Motor neuron (in vitro differentiated cells): Measurements from ENCODE around the gene MYO1E. TPM values are rescaled to one million over a fixed set of nuclear protein-coding genes. Genes with fewer than 3 reads are reported as not detected.
"Not testable (repeated sequence)": the region's sequence is repeated elsewhere in the genome, so short reads cannot be mapped to it uniquely, and the experiment has no call there.

Source experiments
- ATAC-seq, 8 experiments: fragments of 200-7000 bp; cut with Tn5 transposase; replicated peaks in 6 of 8; 2 replicates each; pipeline ENCODE4 v1.8.0; 2021; ENCODE audit warnings: mild to moderate bottlenecking in 8 of 8, moderate library complexity in 8 of 8
- H3K27ac ChIP-seq, 2 donors: fragments of 250-450 bp; sonication (Bioruptor Pico); 2 replicates each; pipeline ENCODE4 v1.9.0; 2021; ENCODE audit warnings: antibody characterized with exemption in 2 of 2, mild to moderate bottlenecking in 2 of 2, moderate library complexity in 1 of 2
- H3K4me1 ChIP-seq, 2 donors: fragments of 250-450 bp; sonication (Bioruptor Pico); replicated peaks in 1 of 2; 2 replicates each; pipeline ENCODE4 v1.6.1; 2021; ENCODE audit warnings: antibody characterized with exemption in 2 of 2, mild to moderate bottlenecking in 2 of 2, moderate library complexity in 1 of 2
- H3K4me3 ChIP-seq, 5 donors: fragments of 250-450 bp; sonication (Bioruptor Pico); 2 replicates each; pipeline ENCODE4 v1.9.0; 2021; ENCODE audit warnings: antibody characterized with exemption in 5 of 5, mild to moderate bottlenecking in 5 of 5, moderate library complexity in 4 of 5
- WGBS, 10 experiments: fragments of 450-650 bp; shearing (Covaris generic); methylation state at CpG; one replicate each; pipeline ENCODE4 v1.0.0; 2022; 5-methylcytosine and 5-hydroxymethylcytosine counted together
- in situ Hi-C, 9 experiments: fragments of 400-800 bp; cut with MboI; loops; one replicate each; pipeline ENCODE4 v1.15.0; 2021; ENCODE audit warnings: low sequenced_read_pairs in 9 of 9, low pct_unique_long_range_greater_than_20kb in 2 of 9; ENCODE audit not compliant: unreplicated experiment in 9 of 9
- total RNA-seq, 8 experiments: library from RNA; unstranded; fragments of 300-600 nt; gene quantifications; 2 replicates each; pipeline versions ENCODE4 v1.2.3 to v1.2.4, GENCODE V29; 2022

Gene MYO1E
- total RNA-seq, 8 experiments from 2014 or later: 4.0 to 71.1 (median 6.9) TPM

- no peak for ATAC-seq
These were observed 214.0 kb downstream of the MYO1E start for GRCh38 chr15:59158701-59159034.

DNA sequence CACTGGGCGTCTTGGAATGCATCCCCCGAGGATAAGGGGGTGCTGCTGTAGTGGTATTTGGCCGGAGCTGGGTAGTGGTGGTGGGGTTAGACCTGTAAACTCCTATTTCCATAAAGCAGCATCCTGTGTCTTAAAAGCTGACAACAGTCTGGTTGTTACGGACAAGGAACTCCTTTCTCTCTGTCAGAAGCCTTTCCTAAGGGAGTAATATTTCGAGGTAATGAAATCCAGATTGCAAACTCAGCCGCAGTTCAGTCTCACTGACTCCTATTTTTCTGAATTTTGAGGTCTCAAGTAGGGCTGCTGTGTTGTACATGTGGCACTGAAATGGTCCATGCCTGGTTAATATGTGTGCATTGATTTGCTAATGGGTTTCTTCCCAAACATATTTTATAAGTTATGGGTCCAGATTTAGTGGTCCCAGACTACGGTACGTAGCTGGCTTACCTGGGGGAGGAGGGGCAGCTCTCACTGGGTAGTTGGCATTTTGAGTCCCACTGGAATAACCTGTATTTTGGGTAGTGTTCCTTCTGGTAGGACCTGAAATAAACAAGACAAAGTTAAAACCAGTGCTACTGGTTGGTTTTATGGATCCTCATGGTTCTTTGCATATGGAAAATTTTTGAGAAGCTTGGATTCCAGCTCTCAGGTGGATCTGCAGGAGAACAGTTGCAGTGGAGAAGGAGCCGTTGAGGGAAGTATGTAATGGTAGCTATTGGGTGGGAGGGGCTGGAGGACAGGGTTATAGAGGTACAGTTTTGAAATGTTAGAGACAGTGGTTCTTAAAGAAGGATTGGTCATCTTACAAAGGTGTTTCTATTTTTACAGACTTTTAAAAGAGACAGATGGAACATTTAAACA, 214.6 kb downstream of the MYO1E start:
- no peak for ATAC-seq

More at GRCh38 chr15:59158701-59159034, 214.0 kb downstream of the MYO1E start:
- no peak overlapping the region for H3K4me3 ChIP-seq
- H3K4me1 ChIP-seq: no peaks in the 10 kb centered on the region
- in situ Hi-C loops: loop anchor here in 6 of 9 experiments (25.0 kb wide), 1 partner anchor 329 kb away; no protein-coding TSS in a partner anchor
- 60 to 100% (median 94%) methylated on average over 3 to 7 of the region's 7 CpGs; no CpG with 5 or more reads in 2 of the 10 experiments for WGBS, 10 experiments
- no peak overlapping the region for H3K27ac ChIP-seq

GRCh38 chr15:59157396-59157795, 215.3 kb downstream of the MYO1E start:
- Histone ChIP-seq H3K27ac (no peak overlapping the region), H3K4me1 (no peaks in the 10 kb centered on the region), H3K4me3 (no peak overlapping the region)
- no peak for ATAC-seq
- 70 to 100% (median 100%) methylated on average over 1 to 5 of the region's 5 CpGs; no CpG with 5 or more reads in 2 of the 10 experiments for WGBS, 10 experiments
- in situ Hi-C loops: loop anchor here in 6 of 9 experiments (25.0 kb wide), 1 partner anchor 330 kb away; no protein-coding TSS in a partner anchor

More for the DNA sequence above, 214.6 kb downstream of the MYO1E start:
- H3K4me3 ChIP-seq: no peak overlapping the region
- in situ Hi-C loops: loop anchor here in 6 of 9 experiments (25.0 kb wide), 1 partner anchor 329 kb away; no protein-coding TSS in a partner anchor
- H3K27ac ChIP-seq: no peak overlapping the region
- 45 to 100% (median 85%) methylated on average over 1 to 8 of the region's 9 CpGs; no CpG with 5 or more reads in 1 of the 10 experiments for WGBS, 10 experiments
- no peaks in the 10 kb centered on the region for H3K4me1 ChIP-seq

DNA sequence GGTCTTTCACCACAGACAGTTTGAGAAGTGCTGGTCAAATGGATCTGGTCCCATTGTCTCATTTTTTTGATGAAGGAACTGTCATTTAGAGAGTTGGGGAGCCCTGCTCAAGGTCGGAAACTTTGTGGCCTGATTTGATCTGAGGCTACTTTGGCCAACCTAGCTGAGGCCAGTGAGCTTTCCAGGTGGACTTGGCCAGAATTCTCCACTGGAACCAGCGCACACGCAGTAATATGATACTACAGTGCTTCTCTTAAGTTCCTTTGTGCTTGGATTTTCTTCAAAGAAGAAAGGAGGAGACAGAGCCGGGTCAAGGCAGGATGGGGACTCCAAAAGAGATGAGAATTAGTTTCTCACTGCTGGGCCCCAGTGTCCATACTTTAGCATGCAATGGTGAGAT, 217.2 kb downstream of the MYO1E start:
- Histone ChIP-seq H3K27ac (no peak overlapping the region), H3K4me3 (no peak overlapping the region), H3K4me1 (no peaks in the 10 kb centered on the region)
- 80 to 100% (median 90%) methylated on average over 1 to 4 of the region's 4 CpGs; no CpG with 5 or more reads in 4 of the 10 experiments for WGBS, 10 experiments
- in situ Hi-C loops: loop anchor here in 6 of 9 experiments (25.0 kb wide), 1 partner anchor 332 kb away; no protein-coding TSS in a partner anchor
- no peak for ATAC-seq

DNA sequence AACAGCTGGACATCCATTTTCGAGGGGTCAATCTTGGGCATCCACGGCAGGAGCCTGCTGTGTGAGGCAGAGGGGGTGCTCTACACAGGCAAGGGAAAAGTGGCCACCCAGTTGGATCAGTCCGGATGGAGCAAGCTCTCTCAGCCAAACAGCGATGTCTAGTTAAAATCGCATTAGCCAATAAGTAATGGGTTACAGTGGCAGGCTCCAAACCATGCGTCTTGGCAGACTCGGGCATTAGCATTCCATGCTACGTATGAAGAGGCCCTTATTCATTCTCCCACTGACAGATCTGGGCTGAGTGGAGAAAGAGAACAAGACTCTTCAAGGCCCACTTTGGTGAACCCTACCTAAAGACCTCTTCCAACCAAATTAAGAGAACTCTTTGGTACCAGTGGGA, 218.4 kb downstream of the MYO1E start:
- in situ Hi-C loops: loop anchor here in 6 of 9 experiments (25.0 kb wide), 1 partner anchor 333 kb away; no protein-coding TSS in a partner anchor
- no peak overlapping the region for H3K4me3 ChIP-seq
- 36 to 100% (median 88%) methylated on average over 1 to 6 of the region's 8 CpGs; no CpG with 5 or more reads in 5 of the 10 experiments for WGBS, 10 experiments
- no peaks in the 10 kb centered on the region for H3K4me1 ChIP-seq
- H3K27ac ChIP-seq: no peak overlapping the region
- ATAC-seq: peak in 1 of 8 experiments; percentile 68

DNA sequence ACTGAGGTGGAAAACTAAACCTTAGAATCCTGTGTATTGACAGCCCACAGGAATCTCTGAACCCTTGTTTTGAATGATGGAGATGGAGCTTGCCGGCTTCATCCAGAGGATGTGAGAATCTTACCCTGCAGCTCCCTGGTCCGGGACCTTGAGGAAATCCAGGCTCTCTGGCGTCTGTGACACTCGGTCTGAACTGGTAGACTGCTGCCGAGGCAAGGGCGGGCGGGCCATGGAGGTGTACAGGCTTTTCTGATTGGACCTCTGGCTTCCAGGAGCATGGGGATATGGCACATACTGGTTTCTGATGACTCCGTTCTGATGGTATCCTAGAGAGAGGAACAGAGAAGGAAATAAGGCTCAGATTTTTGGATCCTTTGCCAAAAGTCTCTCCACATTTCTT, 219.2 kb downstream of the MYO1E start:
- no peak for ATAC-seq
- 40 to 100% (median 98%) methylated on average over 1 to 8 of the region's 8 CpGs; no CpG with 5 or more reads in 4 of the 10 experiments for WGBS, 10 experiments
- H3K27ac ChIP-seq: no peak overlapping the region
- no peaks in the 10 kb centered on the region for H3K4me1 ChIP-seq
- H3K4me3 ChIP-seq: no peak overlapping the region
- in situ Hi-C loops: loop anchor here in 6 of 9 experiments (25.0 kb wide), 1 partner anchor 334 kb away; no protein-coding TSS in a partner anchor

GRCh38 chr15:59152694-59153450, 219.8 kb downstream of the MYO1E start:
- no peak overlapping the region for H3K4me3 ChIP-seq
- no peak for ATAC-seq
- 90 to 100% (median 95%) methylated on average over 1 to 6 of the region's 6 CpGs; no CpG with 5 or more reads in 5 of the 10 experiments for WGBS, 10 experiments
- no peak overlapping the region for H3K27ac ChIP-seq
- in situ Hi-C loops: loop anchor here in 6 of 9 experiments (25.0 kb wide), 1 partner anchor 334 kb away; no protein-coding TSS in a partner anchor
- H3K4me1 ChIP-seq: peaks cover 0 to under 1% of the 10 kb centered on the region in 2 donors

GRCh38 chr15:59150185-59150584, 222.5 kb downstream of the MYO1E start:
- ATAC-seq: no peak
- in situ Hi-C loops: loop anchor here in 6 of 9 experiments (25.0 kb wide), 1 partner anchor 337 kb away; no protein-coding TSS in a partner anchor
- 20 to 92% (median 60%) methylated on average over 1 to 2 of the region's 2 CpGs; no CpG with 5 or more reads in 5 of the 10 experiments for WGBS, 10 experiments
- Histone ChIP-seq H3K4me3 (no peak overlapping the region), H3K4me1 (peaks cover 0 to 4% of the 10 kb centered on the region in 2 donors), H3K27ac (no peak overlapping the region)

- no peak overlapping the region for H3K27ac ChIP-seq
- H3K4me3 ChIP-seq: no peak overlapping the region
- 0 to 100% (median 31%) methylated on average over 1 to 2 of the region's 2 CpGs; no CpG with 5 or more reads in 3 of the 10 experiments for WGBS, 10 experiments
- ATAC-seq: peak in 3 of 8 experiments; percentile 83 to 85 (median 83)
- H3K4me1 ChIP-seq: peaks cover 0 to 4% of the 10 kb centered on the region in 2 donors
- in situ Hi-C loops: no loop called here
These were observed 224.4 kb downstream of the MYO1E start for GRCh38 chr15:59148153-59148833.

DNA sequence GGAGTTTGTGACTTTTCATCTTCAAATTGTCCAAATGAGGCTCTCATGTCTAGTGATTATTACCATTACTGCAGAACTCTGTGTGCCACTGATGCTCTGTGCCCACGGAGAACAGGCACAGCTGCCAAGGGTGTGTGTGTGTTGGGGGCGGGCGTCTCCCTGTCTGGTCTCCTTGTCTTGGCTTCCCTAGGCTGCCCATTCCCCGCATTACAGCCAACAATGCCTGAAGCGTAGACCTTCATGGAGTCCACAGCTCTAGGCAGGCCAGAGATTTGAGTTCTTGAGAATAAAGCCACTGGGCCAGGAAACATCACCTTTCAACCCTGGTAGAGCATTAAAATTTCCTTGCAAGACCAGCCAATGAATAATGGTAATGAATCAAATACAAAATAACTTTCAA, 225.0 kb downstream of the MYO1E start:
- Histone ChIP-seq H3K27ac (no peak overlapping the region), H3K4me3 (no peak overlapping the region), H3K4me1 (peaks cover 0 to 4% of the 10 kb centered on the region in 2 donors)
- in situ Hi-C loops: no loop called here
- peak in 3 of 8 experiments; percentile 9 to 29 (median 10) for ATAC-seq
- WGBS, 10 experiments: 40 to 100% (median 60%) methylated on average over 1 to 4 of the region's 5 CpGs; no CpG with 5 or more reads in 5 of the 10 experiments

- 82 to 100% (median 93%) methylated on average over 1 to 8 of the region's 10 CpGs; no CpG with 5 or more reads in 5 of the 10 experiments for WGBS, 10 experiments
- H3K4me1 ChIP-seq, in situ Hi-C loops, H3K27ac ChIP-seq, ATAC-seq, H3K4me3 ChIP-seq: not testable (repeated sequence)
These were observed 228.1 kb downstream of the MYO1E start for GRCh38 chr15:59144594-59144993.

DNA sequence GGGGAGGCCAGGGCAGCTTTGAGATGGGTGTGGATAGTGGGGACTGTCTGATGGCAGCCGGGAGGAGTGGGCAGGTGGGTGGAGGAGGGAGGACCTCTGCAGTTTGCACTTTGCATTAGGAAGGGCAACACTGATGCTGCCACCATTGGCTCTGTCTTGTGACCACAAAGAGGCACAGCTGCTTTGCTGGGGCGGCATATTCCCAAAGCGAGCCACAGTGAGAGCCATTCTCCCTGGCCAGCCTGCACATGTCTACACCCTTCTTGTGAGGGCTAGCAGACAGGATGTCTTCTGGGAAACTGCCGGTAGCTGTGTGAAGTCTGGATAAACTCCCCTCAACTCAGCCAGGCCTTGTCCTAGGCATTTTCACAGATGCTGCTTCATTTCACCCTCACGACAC, 229.4 kb downstream of the MYO1E start:
- 54 to 100% (median 100%) methylated on average over 1 to 4 of the region's 5 CpGs; no CpG with 5 or more reads in 6 of the 10 experiments for WGBS, 10 experiments
- in situ Hi-C loops: no loop called here
- peaks cover 0 to 4% of the 10 kb centered on the region in 2 donors for H3K4me1 ChIP-seq
- H3K27ac ChIP-seq: no peak overlapping the region
- H3K4me3 ChIP-seq: no peak overlapping the region
- no peak for ATAC-seq
